ACC112 (cell line): ENCODE measurements around the gene KICS2.
A peak's percentile ranks its signal among the peaks of the same experiment; 100 is the strongest.

Experiments used
- H2AFZ ChIP-seq: fragments of 200-600 bp; sonication (generic); one replicate; pipeline ENCODE4 v1.6.0; 2017; ENCODE audit warnings: antibody characterized with exemption, low read length; ENCODE audit not compliant: unreplicated experiment
- H3K27ac ChIP-seq: fragments of 200-600 bp; sonication (generic); 2 replicates; pipeline ENCODE4 v1.5.1; 2014; ENCODE audit warnings: low read depth, mild to moderate bottlenecking, antibody characterized with exemption, low read length, moderate library complexity
- H3K27me3 ChIP-seq: fragments of 200-600 bp; sonication (generic); 2 replicates; pipeline ENCODE4 v1.6.1; 2014; ENCODE audit warnings: mild to moderate bottlenecking, antibody characterized with exemption, low read length, moderate library complexity, mixed read lengths; ENCODE audit not compliant: insufficient read depth
- H3K36me3 ChIP-seq: fragments of 200-600 bp; sonication (generic); 2 replicates; pipeline ENCODE4 v1.6.1; 2016; ENCODE audit warnings: mild to moderate bottlenecking, antibody characterized with exemption, low read length, moderate library complexity, mixed read lengths; ENCODE audit not compliant: insufficient read depth
- H3K4me1 ChIP-seq: fragments of 200-600 bp; sonication (generic); one replicate; pipeline ENCODE4 v1.6.1; 2016; ENCODE audit warnings: low read length, mixed read lengths; ENCODE audit not compliant: insufficient read depth, unreplicated experiment, control insufficient read depth
- H3K4me3 ChIP-seq: fragments of 200-600 bp; sonication (generic); 2 replicates; pipeline ENCODE4 v1.5.1; 2014; ENCODE audit warnings: mild to moderate bottlenecking, low read depth, low read length
- H3K79me2 ChIP-seq: fragments of 200-600 bp; sonication (generic); one replicate; pipeline ENCODE4 v1.6.0; 2016; ENCODE audit warnings: low read length; ENCODE audit not compliant: control insufficient read depth, unreplicated experiment, insufficient read depth

Gene KICS2

DNA sequence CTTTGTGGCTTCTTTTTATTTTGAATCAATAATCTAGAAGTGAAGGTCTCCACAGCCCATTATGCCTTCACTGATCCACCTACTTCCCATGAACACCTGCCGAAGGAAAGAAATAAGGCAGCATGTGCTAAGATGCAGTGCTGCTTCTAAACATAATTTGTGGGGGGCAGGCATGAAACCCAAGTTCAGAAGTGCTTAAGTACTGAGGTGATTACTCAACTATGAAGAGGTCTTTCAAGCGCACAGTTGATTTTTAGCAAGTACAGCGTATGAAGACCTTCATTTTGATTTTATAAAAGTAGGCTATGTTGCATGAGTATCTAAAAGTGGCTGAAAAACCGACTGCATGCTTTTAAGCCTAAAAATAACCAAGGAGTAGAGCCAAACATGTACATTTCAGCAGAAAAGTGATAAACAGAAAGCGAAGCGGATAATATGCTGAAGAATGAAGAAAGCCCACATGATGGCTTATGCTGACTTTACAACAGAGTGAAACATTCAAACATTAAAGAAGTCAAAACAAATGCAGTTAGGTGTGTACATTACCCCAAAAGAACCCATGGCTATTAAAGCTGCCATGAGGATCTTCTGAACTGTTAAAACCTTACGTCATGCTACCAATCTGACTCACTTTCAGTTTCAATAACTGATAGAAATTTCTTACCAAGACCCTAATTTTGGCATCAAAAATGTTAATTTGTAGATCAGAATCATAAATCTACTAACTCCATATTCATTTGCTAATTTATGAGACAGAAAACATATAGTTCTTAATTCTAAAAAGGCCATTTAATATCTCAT lies 29.3 kb downstream of the KICS2 start:
- no peak overlapping the region for H2AFZ ChIP-seq
- H3K36me3 ChIP-seq: peaks cover 9% of the 10 kb centered on the region
- no peak overlapping the region for H3K27ac ChIP-seq
- H3K79me2 ChIP-seq: no peaks in the 10 kb centered on the region
- H3K4me1 ChIP-seq: peaks cover 12% of the 10 kb centered on the region
- H3K4me3 ChIP-seq: no peak overlapping the region
- no peaks in the 10 kb centered on the region for H3K27me3 ChIP-seq

DNA sequence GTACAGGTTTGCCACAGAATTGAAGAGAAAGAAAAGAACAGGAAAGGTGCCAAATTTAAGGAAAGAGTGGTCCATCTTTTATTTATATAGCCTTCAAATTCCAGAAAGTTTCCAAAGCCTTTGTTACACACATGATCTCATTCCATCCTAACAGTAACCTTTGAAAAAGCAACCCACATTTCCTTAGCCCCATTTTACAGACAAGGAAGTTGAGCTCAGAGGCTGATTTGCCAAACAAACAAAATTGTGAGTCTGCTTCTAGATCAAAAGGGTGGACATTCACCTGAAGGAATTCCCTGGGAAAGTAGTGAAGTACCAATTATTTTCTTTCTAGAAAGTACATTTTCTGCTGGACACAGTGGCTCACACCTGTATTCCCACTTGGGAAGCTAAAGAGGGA lies 32.0 kb downstream of the KICS2 start:
- no peaks in the 10 kb centered on the region for H3K79me2 ChIP-seq
- no peak overlapping the region for H3K27ac ChIP-seq
- peaks cover 9% of the 10 kb centered on the region for H3K36me3 ChIP-seq
- H3K4me1 ChIP-seq: peaks cover 26% of the 10 kb centered on the region
- H3K4me3 ChIP-seq: no peak overlapping the region
- H3K27me3 ChIP-seq: no peaks in the 10 kb centered on the region
- H2AFZ ChIP-seq: no peak overlapping the region

DNA sequence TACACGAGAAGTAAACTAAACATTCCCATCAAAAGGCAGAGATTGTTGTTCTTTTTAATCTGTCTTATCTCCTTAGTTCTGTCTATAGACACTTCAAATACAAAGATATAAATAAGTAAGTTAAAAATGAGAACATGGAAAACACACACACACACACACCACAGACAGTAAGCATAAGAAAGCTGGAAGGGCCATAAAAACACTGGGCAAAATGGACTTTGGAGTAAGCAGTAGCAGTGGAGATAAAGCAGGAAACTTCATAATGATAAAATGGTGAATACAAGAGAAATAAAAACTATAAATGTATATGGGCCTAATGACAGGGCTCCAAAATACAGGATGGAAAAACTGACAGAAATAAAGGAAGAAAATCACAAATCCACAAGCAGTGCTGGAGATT lies 32.6 kb downstream of the KICS2 start:
- Histone ChIP-seq H2AFZ (no peak overlapping the region), H3K79me2 (no peaks in the 10 kb centered on the region), H3K27ac (no peak overlapping the region), H3K27me3 (no peaks in the 10 kb centered on the region), H3K4me3 (no peak overlapping the region), H3K36me3 (peaks cover 9% of the 10 kb centered on the region), H3K4me1 (peaks cover 26% of the 10 kb centered on the region)

DNA sequence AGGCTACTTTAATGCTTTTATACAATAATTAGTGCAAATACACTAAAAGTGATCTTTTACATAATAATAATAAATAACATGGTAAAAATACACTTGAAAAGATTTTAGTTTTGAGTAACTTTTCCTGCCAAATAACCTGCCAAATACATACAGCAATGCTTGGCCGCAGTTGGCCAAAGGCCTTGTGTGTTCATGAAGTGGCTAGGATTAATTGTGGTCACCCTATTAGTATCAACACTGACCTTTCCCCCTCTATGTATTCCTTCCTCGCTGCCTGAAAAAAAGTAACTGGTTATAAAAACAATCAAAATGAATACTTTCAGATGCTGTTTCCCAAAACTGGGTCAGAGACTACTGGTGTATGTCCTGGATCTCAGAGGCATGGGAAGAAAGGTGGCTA lies 34.3 kb downstream of the KICS2 start:
- H3K27ac ChIP-seq: peak overlapping the region; percentile 93
- no peaks in the 10 kb centered on the region for H3K36me3 ChIP-seq
- H3K27me3 ChIP-seq: no peaks in the 10 kb centered on the region
- H3K79me2 ChIP-seq: no peaks in the 10 kb centered on the region
- peaks cover 30% of the 10 kb centered on the region for H3K4me1 ChIP-seq
- H2AFZ ChIP-seq: peak overlapping the region; percentile 17
- H3K4me3 ChIP-seq: peak overlapping the region; percentile 5; the same call in 1 of the 2 replicates

DNA sequence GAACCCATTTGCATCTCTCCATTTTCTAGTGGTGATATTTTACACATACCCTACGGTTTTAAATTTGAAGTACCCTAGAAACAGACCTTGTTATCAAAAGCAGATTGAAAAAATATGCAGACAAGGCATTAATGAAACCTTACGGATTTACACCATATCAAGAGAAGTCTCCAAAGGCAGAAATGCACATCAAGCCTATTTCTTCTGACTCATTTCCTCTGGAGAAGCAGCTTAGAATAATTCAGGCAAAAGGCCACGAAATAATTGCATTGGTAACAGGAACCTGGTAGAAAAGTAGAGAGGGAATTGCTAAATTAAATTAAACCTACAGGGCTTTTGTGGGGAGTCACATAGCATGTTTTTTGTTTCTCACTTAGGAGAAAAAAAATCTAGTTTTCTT lies 34.7 kb downstream of the KICS2 start:
- peak overlapping the region; percentile 71 for H3K4me3 ChIP-seq
- H3K27me3 ChIP-seq: no peaks in the 10 kb centered on the region
- peak overlapping the region; percentile 93 for H3K27ac ChIP-seq
- peak overlapping the region; percentile 17 for H2AFZ ChIP-seq
- peaks cover 34% of the 10 kb centered on the region for H3K4me1 ChIP-seq
- no peaks in the 10 kb centered on the region for H3K79me2 ChIP-seq
- H3K36me3 ChIP-seq: no peaks in the 10 kb centered on the region

DNA sequence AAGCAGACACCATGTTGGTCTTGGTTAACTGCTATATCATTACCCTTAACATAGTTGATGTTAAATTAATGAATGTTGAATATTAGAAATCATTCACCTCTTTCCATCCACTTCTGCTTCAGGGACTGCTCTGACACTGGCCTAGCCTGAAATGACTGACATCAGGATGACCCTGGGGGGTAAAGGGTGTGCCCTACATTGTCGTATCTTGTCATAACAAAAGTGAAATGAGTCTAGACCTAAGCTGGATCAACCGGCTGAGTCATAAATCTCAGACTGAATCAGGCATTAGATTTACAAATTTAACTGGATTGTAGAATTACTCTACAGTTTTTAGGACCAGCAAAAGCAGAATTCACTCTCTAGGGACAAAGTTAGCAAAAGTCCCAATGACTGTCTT lies 35.3 kb downstream of the KICS2 start:
- Histone ChIP-seq H3K27me3 (no peaks in the 10 kb centered on the region), H3K4me1 (peaks cover 40% of the 10 kb centered on the region), H3K4me3 (peak overlapping the region; percentile 71), H3K27ac (peak overlapping the region; percentile 93), H3K79me2 (no peaks in the 10 kb centered on the region), H3K36me3 (no peaks in the 10 kb centered on the region), H2AFZ (peak overlapping the region; percentile 17)

DNA sequence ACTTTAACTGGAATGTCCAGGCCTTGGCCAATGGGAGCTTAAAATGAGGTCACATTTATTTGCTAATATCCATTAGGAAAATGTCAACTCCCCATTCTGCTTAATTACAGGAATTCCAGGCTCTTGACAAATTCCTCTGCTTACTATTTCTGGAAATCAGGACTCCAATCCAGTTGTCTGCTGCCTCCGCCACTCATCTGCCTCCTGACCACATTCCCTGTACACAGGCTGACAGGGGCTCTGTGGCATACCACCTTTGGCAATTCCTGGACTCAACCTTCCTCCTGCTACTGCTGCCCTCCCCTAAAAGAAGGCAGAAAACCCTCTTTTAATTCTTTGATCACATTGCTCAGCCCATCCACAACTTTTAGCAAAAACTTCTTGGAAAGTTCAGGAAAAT lies 37.9 kb downstream of the KICS2 start:
- Histone ChIP-seq H3K79me2 (no peaks in the 10 kb centered on the region), H3K4me1 (peaks cover 56% of the 10 kb centered on the region)

DNA sequence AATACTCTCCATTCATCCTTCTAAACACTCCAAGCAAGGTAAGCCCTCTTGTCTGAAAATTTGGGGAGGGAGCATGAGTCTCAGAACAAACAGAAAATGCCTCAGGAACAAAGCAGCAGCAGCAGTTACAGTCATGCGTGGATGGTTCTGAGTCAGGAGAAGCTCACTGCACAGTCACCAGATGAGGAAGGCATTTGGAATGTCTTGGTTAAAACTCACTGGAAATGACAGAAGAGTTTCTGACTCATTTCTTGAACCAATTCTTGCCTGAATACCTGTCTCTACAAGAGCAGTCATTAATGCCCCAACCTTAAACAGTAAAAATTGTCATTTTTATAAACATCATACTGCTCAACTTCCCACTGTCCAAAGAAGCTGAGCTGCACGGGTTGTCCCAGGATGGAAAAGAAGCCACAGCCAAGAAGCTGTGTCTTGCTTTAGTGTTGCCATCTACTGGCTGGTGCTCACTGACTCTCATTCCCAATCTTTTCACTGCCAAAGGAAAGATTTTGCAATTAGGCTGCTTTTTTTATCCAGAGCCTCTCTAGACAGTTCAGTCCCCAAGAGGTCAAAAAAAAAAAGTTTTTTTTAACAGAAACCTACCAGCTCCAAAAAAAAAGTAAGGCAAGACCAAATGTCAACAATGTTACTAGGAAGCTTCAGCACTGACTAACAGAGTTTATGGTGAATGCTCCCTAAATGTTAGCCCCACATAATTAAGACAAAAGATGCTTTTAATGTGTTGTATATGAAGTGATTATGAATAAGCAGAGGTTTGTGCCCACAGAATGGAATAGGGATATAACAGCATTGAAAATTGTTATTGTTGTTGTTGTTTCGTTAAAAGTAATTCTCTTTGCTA lies 40.4 kb downstream of the KICS2 start:
- H2AFZ ChIP-seq: peak overlapping the region; percentile 57
- no peaks in the 10 kb centered on the region for H3K27me3 ChIP-seq
- H3K27ac ChIP-seq: peak overlapping the region; percentile 97
- H3K79me2 ChIP-seq: no peaks in the 10 kb centered on the region
- H3K4me3 ChIP-seq: peak overlapping the region; percentile 40
- no peaks in the 10 kb centered on the region for H3K36me3 ChIP-seq
- peaks cover 58% of the 10 kb centered on the region for H3K4me1 ChIP-seq

More for the DNA sequence above, 37.9 kb downstream of the KICS2 start:
- no peaks in the 10 kb centered on the region for H3K27me3 ChIP-seq
- H2AFZ ChIP-seq: no peak overlapping the region
- no peak overlapping the region for H3K4me3 ChIP-seq
- no peak overlapping the region for H3K27ac ChIP-seq
- H3K36me3 ChIP-seq: no peaks in the 10 kb centered on the region

DNA sequence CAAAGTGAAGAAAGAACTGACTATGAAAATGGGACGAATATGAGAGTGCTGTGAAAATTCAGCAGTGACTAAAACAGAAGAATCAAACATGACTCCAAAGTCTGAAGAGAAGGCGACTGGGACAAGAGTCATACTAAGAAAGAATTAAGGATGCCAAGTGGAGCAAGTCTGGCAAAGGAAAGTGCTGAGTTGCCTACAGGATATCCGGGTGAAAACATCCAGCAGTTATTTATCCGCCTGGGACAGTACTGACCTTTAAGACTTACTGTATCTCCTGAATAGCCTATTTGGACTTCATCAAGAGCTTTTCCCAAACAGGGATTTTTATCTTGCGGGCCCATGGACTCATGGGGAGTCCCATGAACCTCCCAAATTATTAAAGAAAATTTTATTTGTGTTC lies 41.1 kb downstream of the KICS2 start:
- H3K4me1 ChIP-seq: peaks cover 55% of the 10 kb centered on the region
- peak overlapping the region; percentile 97 for H3K27ac ChIP-seq
- no peaks in the 10 kb centered on the region for H3K79me2 ChIP-seq
- no peaks in the 10 kb centered on the region for H3K27me3 ChIP-seq
- H3K36me3 ChIP-seq: no peaks in the 10 kb centered on the region
- H2AFZ ChIP-seq: peak overlapping the region; percentile 57
- peak overlapping the region; percentile 40 for H3K4me3 ChIP-seq

DNA sequence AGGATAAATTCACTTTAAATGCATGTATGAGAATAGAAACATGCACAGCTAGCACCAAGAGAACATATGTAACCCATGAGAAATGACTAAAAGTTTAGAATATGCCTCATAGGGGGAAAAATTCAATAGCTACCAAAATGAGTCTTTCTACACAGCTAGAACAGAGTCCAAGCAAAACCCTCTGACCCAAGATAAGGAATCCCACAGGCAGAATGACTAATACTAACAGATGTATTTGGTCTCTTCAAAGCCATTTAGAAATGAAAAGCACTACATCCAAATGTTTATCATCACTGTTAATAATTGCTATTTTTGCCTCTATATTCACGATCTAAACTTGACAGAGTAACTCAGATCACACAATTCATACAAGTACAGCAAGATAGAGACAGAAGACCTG lies 44.0 kb downstream of the KICS2 start:
- H3K4me1 ChIP-seq: peaks cover 61% of the 10 kb centered on the region

More for the DNA sequence above, 44.0 kb downstream of the KICS2 start:
- peak overlapping the region; percentile 46 for H3K27ac ChIP-seq
- H3K36me3 ChIP-seq: no peaks in the 10 kb centered on the region
- H3K27me3 ChIP-seq: no peaks in the 10 kb centered on the region
- no peaks in the 10 kb centered on the region for H3K79me2 ChIP-seq
- H3K4me3 ChIP-seq: no peak overlapping the region
- H2AFZ ChIP-seq: no peak overlapping the region
